Liver (tissue), 9 donors: ENCODE results near the gene RHAG. TPM values are rescaled to one million over a fixed set of nuclear protein-coding genes. Genes with fewer than 3 reads are reported as not detected.
A peak's percentile ranks its signal among the peaks of the same experiment; 100 is the strongest.

Experiments
- DNase-seq: peaks from one replicate; pipeline ENCODE4 v3.0.0-alpha.2; 2017; ENCODE audit warnings: low spot score
- H3K27ac ChIP-seq, 2 donors: one replicate each; pipeline ENCODE4 v1.7.0; 2013; ENCODE audit warnings: inconsistent platforms in 2 of 2, low read length in 2 of 2, control low read depth in 1 of 2, low read depth in 1 of 2, mild to moderate bottlenecking in 1 of 2
- H3K27me3 ChIP-seq, 4 donors: one replicate each; pipeline versions ENCODE4 v1.6.1 to v1.7.0; 2013; ENCODE audit warnings: low read length in 3 of 4, inconsistent platforms in 1 of 4, mild to moderate bottlenecking in 1 of 4, moderate library complexity in 1 of 4; ENCODE audit not compliant: control insufficient read depth in 4 of 4, insufficient read depth in 4 of 4
- H3K36me3 ChIP-seq, 4 donors: one replicate each; pipeline versions ENCODE4 v1.6.1 to v1.7.0; 2013; ENCODE audit warnings: low read length in 3 of 4, mild to moderate bottlenecking in 3 of 4, low read depth in 1 of 4, moderate library complexity in 1 of 4; ENCODE audit not compliant: control insufficient read depth in 4 of 4, insufficient read depth in 3 of 4
- H3K4me1 ChIP-seq, 4 donors: one replicate each; pipeline versions ENCODE4 v1.6.1 to v1.7.0; 2013; ENCODE audit warnings: low read length in 3 of 4, mild to moderate bottlenecking in 3 of 4, moderate library complexity in 1 of 4; ENCODE audit not compliant: control insufficient read depth in 4 of 4, insufficient read depth in 4 of 4
- H3K4me3 ChIP-seq, 3 donors: one replicate each; pipeline versions ENCODE4 v1.6.1 to v1.7.0; 2013; ENCODE audit warnings: low read length in 3 of 3, control low read depth in 1 of 3, low read depth in 1 of 3, mild to moderate bottlenecking in 1 of 3
- H3K9ac ChIP-seq, 2 donors: one replicate each; pipeline ENCODE4 v1.7.0; 2013; ENCODE audit warnings: low read length in 2 of 2, mild to moderate bottlenecking in 2 of 2, moderate library complexity in 2 of 2, control low read depth in 1 of 2, low read depth in 1 of 2
- H3K9me3 ChIP-seq, 4 donors: one replicate each; pipeline versions ENCODE4 v1.6.1 to v1.7.0; 2013; ENCODE audit warnings: low read length in 3 of 4; ENCODE audit not compliant: control insufficient read depth in 4 of 4
- EGR1 ChIP-seq, 2 donors: IDR thresholded peaks; 2 replicates each; pipeline ENCODE4 v1.6.1; 2016 to 2018; ENCODE audit warnings: antibody characterized with exemption in 2 of 2, low read depth in 2 of 2
- FOXA1 ChIP-seq: IDR thresholded peaks from 2 replicates; pipeline ENCODE4 v1.6.1; 2016; ENCODE audit warnings: antibody characterized with exemption
- FOXA2 ChIP-seq: IDR thresholded peaks from 2 replicates; pipeline ENCODE4 v1.6.1; 2016; ENCODE audit warnings: antibody characterized with exemption
- GABPA ChIP-seq, 2 donors: IDR thresholded peaks in 1 of 2; conservative IDR thresholded peaks in 1 of 2; 2 replicates each; pipeline ENCODE4 v1.6.1; 2016; ENCODE audit warnings: antibody characterized with exemption in 2 of 2, mild to moderate bottlenecking in 1 of 2, moderate library complexity in 1 of 2
- HNF4A ChIP-seq, 2 donors: conservative IDR thresholded peaks; 2 replicates each; pipeline ENCODE4 v1.6.1; 2016; ENCODE audit warnings: antibody characterized with exemption in 2 of 2, mild to moderate bottlenecking in 2 of 2
- HNF4G ChIP-seq: IDR thresholded peaks from 2 replicates; pipeline ENCODE4 v1.6.1; 2016; ENCODE audit warnings: antibody characterized with exemption
- JUND ChIP-seq, 2 donors: IDR thresholded peaks; 2 replicates each; pipeline ENCODE4 v1.6.1; 2016; ENCODE audit warnings: antibody characterized with exemption in 2 of 2
- RAD21 ChIP-seq, 2 donors: IDR thresholded peaks; 2 replicates each; pipeline ENCODE4 v1.6.1; 2016; ENCODE audit warnings: antibody characterized with exemption in 2 of 2, mild to moderate bottlenecking in 2 of 2
- RXRA ChIP-seq, 2 donors: IDR thresholded peaks; 2 replicates each; pipeline ENCODE4 v1.6.1; 2017 to 2018; ENCODE audit warnings: antibody characterized with exemption in 2 of 2, mild to moderate bottlenecking in 1 of 2
- TAF1 ChIP-seq: conservative IDR thresholded peaks from 2 replicates; pipeline ENCODE4 v1.6.1; 2016; ENCODE audit warnings: antibody characterized with exemption, mild to moderate bottlenecking
- YY1 ChIP-seq: IDR thresholded peaks from 2 replicates; pipeline ENCODE4 v1.6.1; 2016; ENCODE audit warnings: antibody characterized with exemption, mild to moderate bottlenecking
- WGBS: extraction: QIAGEN DNeasy Blood & Tissue Kit; methylation state at CpG from one replicate; pipeline ENCODE4 v1.1.7; 2013; 5-methylcytosine and 5-hydroxymethylcytosine counted together
- polyA plus RNA-seq, 2 donors: library from polyadenylated mRNA; stranded (reverse) in 1 of 2; unstranded in 1 of 2; fragments of 200-250 nt in 1 of 2; fragments of >200 nt in 1 of 2; fragmentation: Nextera tagmentation in 1 of 2; extraction: Ambion mirVana in 1 of 2; gene quantifications; one replicate each; pipeline versions ENCODE4 v1.2.1 to v1.2.3, GENCODE V29; 2013 to 2015
- total RNA-seq, 2 donors: library from RNA; depleted of rRNA; stranded (reverse); fragments of >200 nt; gene quantifications; one replicate each; pipeline ENCODE4 v1.2.3, GENCODE V29; 2014
- TF ChIP-seq, protein P1 (sequence below): IDR thresholded peaks from 2 replicates; pipeline ENCODE4 v1.6.1; 2016; ENCODE audit warnings: antibody characterized with exemption
- TF ChIP-seq, protein P2 (sequence below): IDR thresholded peaks from 2 replicates; pipeline ENCODE4 v1.6.1; 2016; ENCODE audit warnings: antibody characterized with exemption
- TF ChIP-seq, protein P3 (sequence below): IDR thresholded peaks from 2 replicates; pipeline ENCODE4 v1.6.1; 2016; ENCODE audit warnings: antibody characterized with exemption
- TF ChIP-seq, protein P4 (sequence below): IDR thresholded peaks from 2 replicates; pipeline ENCODE4 v1.6.1; 2016; ENCODE audit warnings: antibody characterized with exemption, mild to moderate bottlenecking
- TF ChIP-seq, protein P5 (sequence below): fragments of 150-350 bp; IDR thresholded peaks from 2 replicates; pipeline ENCODE4 v1.5.1; 2017; ENCODE audit warnings: improper control_type of control experiment, low read depth, low read length; ENCODE audit not compliant: missing input control
- donor health status: healthy.
- donor health status: healthy.
- donor health status: healthy.
- donor health status: healthy.
- donor health status: healthy.

RHAG gene
- total and polyA plus RNA-seq, 4 donors = 0.07 to 345 TPM; not detected in 2

DNA sequence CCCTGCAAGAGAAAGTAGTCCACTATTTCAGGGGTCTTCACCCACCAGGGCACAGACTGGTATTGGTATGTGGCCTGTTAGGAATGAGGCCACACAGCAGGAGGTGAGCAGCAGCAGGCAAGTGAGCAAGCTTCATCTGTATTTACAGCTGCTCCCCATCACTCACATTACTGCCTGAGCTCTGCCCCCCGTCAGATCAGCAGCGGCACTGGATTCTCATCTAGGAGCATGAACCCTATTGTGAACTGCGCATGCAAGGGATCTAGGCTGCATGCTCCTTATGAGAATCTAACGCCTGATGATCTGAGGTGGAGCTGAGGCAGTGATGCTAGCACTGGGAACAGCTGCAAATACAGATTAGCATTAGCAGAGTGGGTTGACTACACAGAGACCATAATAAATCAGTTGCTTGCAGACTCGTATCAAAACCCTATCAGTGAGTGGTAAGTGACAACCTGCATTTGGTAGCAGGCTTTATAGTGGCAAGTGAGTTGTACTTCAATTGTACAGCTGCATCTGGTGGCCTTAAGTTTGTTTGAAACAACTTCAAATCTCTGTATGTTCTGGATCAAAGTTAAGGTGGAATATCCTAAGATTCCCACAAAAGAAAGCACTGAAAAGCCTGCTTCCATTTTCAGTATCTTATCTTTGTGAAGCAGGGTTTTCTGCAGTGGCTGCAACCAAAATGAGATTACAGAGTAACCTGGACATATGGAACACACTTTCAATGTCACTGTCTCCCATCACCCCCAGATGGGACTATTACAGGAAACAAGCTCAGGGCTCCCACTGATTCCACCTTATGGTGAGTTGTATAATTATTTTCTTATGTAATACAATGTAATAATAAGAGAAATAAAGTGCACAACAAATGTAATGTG, 73.4 kb downstream of the RHAG start:
- no peak for DNase-seq
- H3K9me3 ChIP-seq = no peaks in the 10 kb centered on the region
- H3K27ac ChIP-seq = no peak overlapping the region
- H3K4me1 ChIP-seq = peaks cover 0 to 1% (median under 1%) of the 10 kb centered on the region in 4 donors
- H3K4me3 ChIP-seq = no peak overlapping the region
- H3K36me3 ChIP-seq = no peaks in the 10 kb centered on the region
- TF ChIP-seq FOXA2 (no peak), RAD21 (IDR thresholded peaks at IDR 0.05) (no peak), RXRA (IDR thresholded peaks at IDR 0.05) (no peak)
- H3K27me3 ChIP-seq = no peaks in the 10 kb centered on the region
- H3K9ac ChIP-seq = no peak overlapping the region
- 91% methylated on average over 5 of the region's 5 CpGs for WGBS

DNA sequence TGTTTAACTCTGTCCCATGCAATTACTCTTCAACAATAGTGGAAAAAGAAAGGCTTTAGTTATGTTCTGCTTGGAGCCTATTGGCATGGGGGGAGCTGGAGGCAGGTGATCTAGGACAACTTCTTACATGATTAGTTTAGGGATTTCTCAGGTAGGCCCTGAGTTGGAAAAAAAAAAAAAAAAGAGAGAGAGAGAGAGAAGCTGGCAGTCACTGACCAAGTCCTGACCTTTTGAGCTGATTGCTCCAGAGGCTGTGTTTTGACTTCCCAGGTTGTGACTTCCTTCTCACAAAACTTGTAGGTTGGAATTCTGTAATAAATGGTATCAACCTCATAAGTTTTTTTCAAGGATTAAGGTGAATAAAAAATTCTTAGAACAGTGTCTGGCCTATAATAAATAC, 78.4 kb downstream of the RHAG start:
- H3K27ac ChIP-seq = no peak overlapping the region
- TF ChIP-seq, protein P1, sequence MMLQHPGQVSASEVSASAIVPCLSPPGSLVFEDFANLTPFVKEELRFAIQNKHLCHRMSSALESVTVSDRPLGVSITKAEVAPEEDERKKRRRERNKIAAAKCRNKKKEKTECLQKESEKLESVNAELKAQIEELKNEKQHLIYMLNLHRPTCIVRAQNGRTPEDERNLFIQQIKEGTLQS = no peak
- TF ChIP-seq RXRA (IDR thresholded peaks at IDR 0.05) (peak; percentile 17 to 19), HNF4A (conservative IDR thresholded peaks at IDR 0.05) (peak; percentile 33 to 61), YY1 (no peak)
- no peak overlapping the region for H3K4me3 ChIP-seq
- H3K9ac ChIP-seq = no peak overlapping the region
- H3K27me3 ChIP-seq = no peaks in the 10 kb centered on the region
- no peak for DNase-seq
- H3K36me3 ChIP-seq = no peaks in the 10 kb centered on the region
- H3K9me3 ChIP-seq = no peaks in the 10 kb centered on the region
- H3K4me1 ChIP-seq = peaks cover 0 to 8% (median 2%) of the 10 kb centered on the region in 4 donors

DNA sequence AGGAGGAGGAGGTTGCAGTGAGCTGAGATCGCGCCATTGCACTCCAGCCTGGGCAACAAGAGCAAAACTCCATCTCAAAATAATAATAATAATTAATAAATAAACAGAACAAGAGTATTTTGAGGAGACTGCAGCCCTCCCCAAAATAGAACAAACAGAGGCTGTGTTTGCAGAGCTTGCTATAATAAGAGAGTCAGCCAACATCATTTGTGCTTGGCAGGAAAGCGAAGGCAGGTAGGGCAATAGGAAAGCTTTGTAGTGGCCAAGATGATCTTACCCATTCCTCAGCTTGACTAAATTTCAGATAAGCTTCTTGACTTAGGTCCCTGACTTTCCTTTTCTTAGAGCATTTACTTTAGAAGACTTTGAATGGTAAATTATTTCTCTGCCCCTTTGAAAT, 79.5 kb downstream of the RHAG start:
- no peak for DNase-seq
- peaks cover 0 to 14% (median 4%) of the 10 kb centered on the region in 4 donors for H3K4me1 ChIP-seq
- peak overlapping the region in 1 of 2 donors; percentile 59 for H3K27ac ChIP-seq
- TF ChIP-seq GABPA (IDR thresholded peaks at IDR 0.05 in 1 of 2, conservative IDR thresholded peaks at IDR 0.05 in 1 of 2) (no peak), FOXA2 (no peak), HNF4G (no peak), YY1 (no peak), JUND (IDR thresholded peaks at IDR 0.05) (no peak), EGR1 (IDR thresholded peaks at IDR 0.05; ENCODE audit: low read depth in 2 of 2) (no peak), RAD21 (IDR thresholded peaks at IDR 0.05) (no peak), TAF1 (no peak), FOXA1 (no peak), RXRA (IDR thresholded peaks at IDR 0.05) (no peak), HNF4A (conservative IDR thresholded peaks at IDR 0.05) (no peak)
- TF ChIP-seq, protein P2, sequence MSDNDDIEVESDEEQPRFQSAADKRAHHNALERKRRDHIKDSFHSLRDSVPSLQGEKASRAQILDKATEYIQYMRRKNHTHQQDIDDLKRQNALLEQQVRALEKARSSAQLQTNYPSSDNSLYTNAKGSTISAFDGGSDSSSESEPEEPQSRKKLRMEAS = no peak
- TF ChIP-seq, protein P3, sequence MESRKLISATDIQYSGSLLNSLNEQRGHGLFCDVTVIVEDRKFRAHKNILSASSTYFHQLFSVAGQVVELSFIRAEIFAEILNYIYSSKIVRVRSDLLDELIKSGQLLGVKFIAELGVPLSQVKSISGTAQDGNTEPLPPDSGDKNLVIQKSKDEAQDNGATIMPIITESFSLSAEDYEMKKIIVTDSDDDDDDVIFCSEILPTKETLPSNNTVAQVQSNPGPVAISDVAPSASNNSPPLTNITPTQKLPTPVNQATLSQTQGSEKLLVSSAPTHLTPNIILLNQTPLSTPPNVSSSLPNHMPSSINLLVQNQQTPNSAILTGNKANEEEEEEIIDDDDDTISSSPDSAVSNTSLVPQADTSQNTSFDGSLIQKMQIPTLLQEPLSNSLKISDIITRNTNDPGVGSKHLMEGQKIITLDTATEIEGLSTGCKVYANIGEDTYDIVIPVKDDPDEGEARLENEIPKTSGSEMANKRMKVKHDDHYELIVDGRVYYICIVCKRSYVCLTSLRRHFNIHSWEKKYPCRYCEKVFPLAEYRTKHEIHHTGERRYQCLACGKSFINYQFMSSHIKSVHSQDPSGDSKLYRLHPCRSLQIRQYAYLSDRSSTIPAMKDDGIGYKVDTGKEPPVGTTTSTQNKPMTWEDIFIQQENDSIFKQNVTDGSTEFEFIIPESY = no peak
- TF ChIP-seq, protein P1 = no peak
- TF ChIP-seq, protein P4, sequence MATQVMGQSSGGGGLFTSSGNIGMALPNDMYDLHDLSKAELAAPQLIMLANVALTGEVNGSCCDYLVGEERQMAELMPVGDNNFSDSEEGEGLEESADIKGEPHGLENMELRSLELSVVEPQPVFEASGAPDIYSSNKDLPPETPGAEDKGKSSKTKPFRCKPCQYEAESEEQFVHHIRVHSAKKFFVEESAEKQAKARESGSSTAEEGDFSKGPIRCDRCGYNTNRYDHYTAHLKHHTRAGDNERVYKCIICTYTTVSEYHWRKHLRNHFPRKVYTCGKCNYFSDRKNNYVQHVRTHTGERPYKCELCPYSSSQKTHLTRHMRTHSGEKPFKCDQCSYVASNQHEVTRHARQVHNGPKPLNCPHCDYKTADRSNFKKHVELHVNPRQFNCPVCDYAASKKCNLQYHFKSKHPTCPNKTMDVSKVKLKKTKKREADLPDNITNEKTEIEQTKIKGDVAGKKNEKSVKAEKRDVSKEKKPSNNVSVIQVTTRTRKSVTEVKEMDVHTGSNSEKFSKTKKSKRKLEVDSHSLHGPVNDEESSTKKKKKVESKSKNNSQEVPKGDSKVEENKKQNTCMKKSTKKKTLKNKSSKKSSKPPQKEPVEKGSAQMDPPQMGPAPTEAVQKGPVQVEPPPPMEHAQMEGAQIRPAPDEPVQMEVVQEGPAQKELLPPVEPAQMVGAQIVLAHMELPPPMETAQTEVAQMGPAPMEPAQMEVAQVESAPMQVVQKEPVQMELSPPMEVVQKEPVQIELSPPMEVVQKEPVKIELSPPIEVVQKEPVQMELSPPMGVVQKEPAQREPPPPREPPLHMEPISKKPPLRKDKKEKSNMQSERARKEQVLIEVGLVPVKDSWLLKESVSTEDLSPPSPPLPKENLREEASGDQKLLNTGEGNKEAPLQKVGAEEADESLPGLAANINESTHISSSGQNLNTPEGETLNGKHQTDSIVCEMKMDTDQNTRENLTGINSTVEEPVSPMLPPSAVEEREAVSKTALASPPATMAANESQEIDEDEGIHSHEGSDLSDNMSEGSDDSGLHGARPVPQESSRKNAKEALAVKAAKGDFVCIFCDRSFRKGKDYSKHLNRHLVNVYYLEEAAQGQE = no peak
- TF ChIP-seq, protein P5, sequence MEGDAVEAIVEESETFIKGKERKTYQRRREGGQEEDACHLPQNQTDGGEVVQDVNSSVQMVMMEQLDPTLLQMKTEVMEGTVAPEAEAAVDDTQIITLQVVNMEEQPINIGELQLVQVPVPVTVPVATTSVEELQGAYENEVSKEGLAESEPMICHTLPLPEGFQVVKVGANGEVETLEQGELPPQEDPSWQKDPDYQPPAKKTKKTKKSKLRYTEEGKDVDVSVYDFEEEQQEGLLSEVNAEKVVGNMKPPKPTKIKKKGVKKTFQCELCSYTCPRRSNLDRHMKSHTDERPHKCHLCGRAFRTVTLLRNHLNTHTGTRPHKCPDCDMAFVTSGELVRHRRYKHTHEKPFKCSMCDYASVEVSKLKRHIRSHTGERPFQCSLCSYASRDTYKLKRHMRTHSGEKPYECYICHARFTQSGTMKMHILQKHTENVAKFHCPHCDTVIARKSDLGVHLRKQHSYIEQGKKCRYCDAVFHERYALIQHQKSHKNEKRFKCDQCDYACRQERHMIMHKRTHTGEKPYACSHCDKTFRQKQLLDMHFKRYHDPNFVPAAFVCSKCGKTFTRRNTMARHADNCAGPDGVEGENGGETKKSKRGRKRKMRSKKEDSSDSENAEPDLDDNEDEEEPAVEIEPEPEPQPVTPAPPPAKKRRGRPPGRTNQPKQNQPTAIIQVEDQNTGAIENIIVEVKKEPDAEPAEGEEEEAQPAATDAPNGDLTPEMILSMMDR = no peak
- H3K9me3 ChIP-seq = no peaks in the 10 kb centered on the region
- H3K4me3 ChIP-seq = no peak overlapping the region
- 62% methylated on average over 3 of the region's 3 CpGs for WGBS
- H3K36me3 ChIP-seq = no peaks in the 10 kb centered on the region
- no peaks in the 10 kb centered on the region for H3K27me3 ChIP-seq
- no peak overlapping the region for H3K9ac ChIP-seq
